ENCODE data around the gene CC2D1B.

DNA sequence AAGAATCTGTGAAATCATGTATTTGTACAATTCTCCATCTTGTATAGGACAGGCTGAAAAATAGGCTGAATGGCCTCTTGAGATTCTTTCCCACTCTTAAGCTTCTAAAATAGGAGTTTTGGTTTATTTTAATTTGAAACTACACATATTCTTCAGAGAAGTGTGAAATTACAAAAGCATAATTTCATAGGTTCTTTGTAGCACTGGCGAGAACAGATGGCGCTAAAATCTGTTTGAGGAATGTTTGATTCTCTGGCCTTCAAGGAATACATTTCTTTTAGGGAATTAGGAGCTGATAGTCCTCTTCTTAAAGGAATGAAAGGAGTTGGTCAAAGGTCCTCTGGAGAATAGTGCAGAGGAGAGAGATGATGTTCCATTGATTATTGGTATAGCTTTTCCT, 44.9 kb downstream of the CC2D1B start:
- TF ChIP-seq, protein P1, sequence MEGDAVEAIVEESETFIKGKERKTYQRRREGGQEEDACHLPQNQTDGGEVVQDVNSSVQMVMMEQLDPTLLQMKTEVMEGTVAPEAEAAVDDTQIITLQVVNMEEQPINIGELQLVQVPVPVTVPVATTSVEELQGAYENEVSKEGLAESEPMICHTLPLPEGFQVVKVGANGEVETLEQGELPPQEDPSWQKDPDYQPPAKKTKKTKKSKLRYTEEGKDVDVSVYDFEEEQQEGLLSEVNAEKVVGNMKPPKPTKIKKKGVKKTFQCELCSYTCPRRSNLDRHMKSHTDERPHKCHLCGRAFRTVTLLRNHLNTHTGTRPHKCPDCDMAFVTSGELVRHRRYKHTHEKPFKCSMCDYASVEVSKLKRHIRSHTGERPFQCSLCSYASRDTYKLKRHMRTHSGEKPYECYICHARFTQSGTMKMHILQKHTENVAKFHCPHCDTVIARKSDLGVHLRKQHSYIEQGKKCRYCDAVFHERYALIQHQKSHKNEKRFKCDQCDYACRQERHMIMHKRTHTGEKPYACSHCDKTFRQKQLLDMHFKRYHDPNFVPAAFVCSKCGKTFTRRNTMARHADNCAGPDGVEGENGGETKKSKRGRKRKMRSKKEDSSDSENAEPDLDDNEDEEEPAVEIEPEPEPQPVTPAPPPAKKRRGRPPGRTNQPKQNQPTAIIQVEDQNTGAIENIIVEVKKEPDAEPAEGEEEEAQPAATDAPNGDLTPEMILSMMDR (IDR thresholded peaks at IDR 0.05) = no peak
- TF ChIP-seq POLR2A (IDR thresholded peaks at IDR 0.05) = no peak
